Inferior parietal cortex (tissue), 1 donor: ENCODE results near the gene DDX6.

Experiments used
- DNase-seq: peaks from one replicate; pipeline ENCODE4 v3.0.0-alpha.2; 2016; ENCODE audit errors: extremely low spot score

DDX6 gene

GRCh38 chr11:118703563-118704106 lies 87.3 kb downstream of the DDX6 start:
- no peak for DNase-seq

GRCh38 chr11:118699506-118700220 lies 91.3 kb downstream of the DDX6 start:
- DNase-seq, result no peak
